Hepatocyte (in vitro differentiated cells): ENCODE data around the gene CDYL. TPM values are rescaled to one million over a fixed set of nuclear protein-coding genes. Genes with fewer than 3 reads are reported as not detected.

ENCODE experiments used
- DNase-seq: peaks from one replicate; pipeline ENCODE4 v3.0.0-alpha.2; 2016; ENCODE audit warnings: low spot score
- H2AFZ ChIP-seq: fragments of 200-600 bp; sonication (generic); 2 replicates; pipeline ENCODE4 v1.6.0; 2016; ENCODE audit warnings: antibody characterized with exemption, mild to moderate bottlenecking
- H3K27ac ChIP-seq: fragments of 200-600 bp; sonication (generic); 2 replicates; pipeline ENCODE4 v1.5.1; 2016; ENCODE audit warnings: mild to moderate bottlenecking
- H3K27me3 ChIP-seq: fragments of 200-600 bp; sonication (generic); 2 replicates; pipeline ENCODE4 v1.6.1; 2016
- H3K36me3 ChIP-seq: fragments of 200-600 bp; sonication (generic); replicated peaks from 2 replicates; pipeline ENCODE4 v1.5.1; 2016; ENCODE audit warnings: low read depth; ENCODE audit not compliant: insufficient read depth
- H3K4me1 ChIP-seq: fragments of 200-600 bp; sonication (generic); 2 replicates; pipeline ENCODE4 v1.5.1; 2016; ENCODE audit warnings: mild to moderate bottlenecking, moderate library complexity; ENCODE audit not compliant: insufficient read depth
- H3K4me2 ChIP-seq: fragments of 200-600 bp; sonication (generic); 2 replicates; pipeline ENCODE4 v1.6.0; 2016
- H3K4me3 ChIP-seq: fragments of 200-600 bp; sonication (generic); 2 replicates; pipeline ENCODE4 v1.5.1; 2016; ENCODE audit warnings: mild to moderate bottlenecking
- H3K79me2 ChIP-seq: fragments of 200-600 bp; sonication (generic); 2 replicates; pipeline ENCODE4 v1.6.0; 2017; ENCODE audit warnings: mild to moderate bottlenecking
- H3K9me2 ChIP-seq: fragments of 200-600 bp; sonication (generic); replicated peaks from 2 replicates; pipeline ENCODE4 v1.6.0; 2017; ENCODE audit warnings: mild to moderate bottlenecking; ENCODE audit not compliant: insufficient read depth
- H3K9me3 ChIP-seq: fragments of 200-600 bp; sonication (generic); 2 replicates; pipeline ENCODE4 v1.5.1; 2016; ENCODE audit warnings: low read depth, mild to moderate bottlenecking
- H4K20me1 ChIP-seq: fragments of 200-600 bp; sonication (generic); 2 replicates; pipeline ENCODE4 v1.6.0; 2016; ENCODE audit warnings: mild to moderate bottlenecking; ENCODE audit not compliant: insufficient read depth, poor library complexity, severe bottlenecking
- CTCF ChIP-seq: fragments of 200-600 bp; sonication (generic); IDR thresholded peaks from 2 replicates; pipeline ENCODE4 v1.5.1; 2016; ENCODE audit warnings: antibody characterized with exemption, mild to moderate bottlenecking; ENCODE audit not compliant: poor library complexity
- EZH2 ChIP-seq: fragments of 200-600 bp; sonication (generic); IDR thresholded peaks from 2 replicates; pipeline ENCODE4 v1.6.1; 2016; ENCODE audit warnings: antibody characterized with exemption, mild to moderate bottlenecking, borderline replicate concordance
- EZH2phosphoT487 ChIP-seq: fragments of 200-600 bp; sonication (generic); IDR thresholded peaks from one replicate; pipeline ENCODE4 v1.6.1; 2018; ENCODE audit warnings: antibody characterized with exemption, mild to moderate bottlenecking, low read depth, moderate library complexity; ENCODE audit not compliant: unreplicated experiment, severe bottlenecking
- WGBS: methylation state at CpG from one replicate; pipeline ENCODE4 v1.1.6; 2016; ENCODE audit warnings: low lambda C conversion rate; ENCODE audit errors: missing lambda C conversion rate; 5-methylcytosine and 5-hydroxymethylcytosine counted together
- polyA plus RNA-seq: library from polyadenylated mRNA; unstranded; fragments of >200 nt; fragmentation: Nextera tagmentation; extraction: Ambion mirVana; gene quantifications from 2 replicates; pipeline ENCODE4 v1.2.1, GENCODE V29; 2016
- total RNA-seq: library from RNA; depleted of rRNA; stranded (reverse); fragments of >200 nt; gene quantifications from 2 replicates; pipeline ENCODE4 v1.2.3, GENCODE V29; 2014

CDYL gene
- total and polyA plus RNA-seq, 2 experiments from 2014 or later, result 25.3 to 30.4 TPM

- DNase-seq, result no peak
- Histone ChIP-seq H3K27ac (no peak overlapping the region), H3K27me3 (no peaks in the 10 kb centered on the region), H3K4me3 (no peak overlapping the region), H3K4me1 (no peaks in the 10 kb centered on the region), H3K4me2 (no peak overlapping the region), H3K9me2 (no peaks in the 10 kb centered on the region), H4K20me1 (no peaks in the 10 kb centered on the region), H3K79me2 (no peaks in the 10 kb centered on the region), H3K9me3 (no peaks in the 10 kb centered on the region), H3K36me3 (no peaks in the 10 kb centered on the region), H2AFZ (no peak overlapping the region)
- TF ChIP-seq EZH2 (no peak), EZH2phosphoT487 (no peak), CTCF (no peak)
- WGBS, result 95% methylated on average over 5 of the region's 5 CpGs
Observed at GRCh38 chr6:4956625-4957024, 180.4 kb downstream of the CDYL start.

- 65% methylated on average over 9 of the region's 9 CpGs for WGBS
- no peaks in the 10 kb centered on the region for H3K9me3 ChIP-seq
- H3K27ac ChIP-seq, result no peak overlapping the region
- no peaks in the 10 kb centered on the region for H3K9me2 ChIP-seq
- H3K27me3 ChIP-seq, result no peaks in the 10 kb centered on the region
- no peak overlapping the region for H2AFZ ChIP-seq
- no peaks in the 10 kb centered on the region for H3K79me2 ChIP-seq
- no peak overlapping the region for H3K4me3 ChIP-seq
- no peak overlapping the region for H3K4me2 ChIP-seq
- no peaks in the 10 kb centered on the region for H4K20me1 ChIP-seq
- no peaks in the 10 kb centered on the region for H3K36me3 ChIP-seq
- H3K4me1 ChIP-seq, result no peaks in the 10 kb centered on the region
- TF ChIP-seq EZH2phosphoT487, result no peak
- TF ChIP-seq CTCF, result no peak
- TF ChIP-seq EZH2, result no peak
- DNase-seq, result no peak
Observed at GRCh38 chr6:4957521-4958231, 181.5 kb downstream of the CDYL start.

GRCh38 chr6:4958624-4959023 is 182.4 kb downstream of the CDYL start:
- Histone ChIP-seq H3K4me1 (no peaks in the 10 kb centered on the region), H3K9me3 (no peaks in the 10 kb centered on the region), H3K9me2 (no peaks in the 10 kb centered on the region), H4K20me1 (no peaks in the 10 kb centered on the region), H3K4me3 (no peak overlapping the region), H3K79me2 (no peaks in the 10 kb centered on the region), H2AFZ (no peak overlapping the region), H3K27ac (no peak overlapping the region), H3K36me3 (no peaks in the 10 kb centered on the region), H3K27me3 (no peaks in the 10 kb centered on the region), H3K4me2 (no peak overlapping the region)
- 84% methylated on average over 3 of the region's 3 CpGs for WGBS
- DNase-seq, result no peak
- TF ChIP-seq CTCF (no peak), EZH2 (no peak), EZH2phosphoT487 (no peak)
